Measurements from ENCODE around the gene COL4A2. TPM values are rescaled to one million over a fixed set of nuclear protein-coding genes. Genes with fewer than 3 reads are reported as not detected.

The COL4A2 gene
- total and polyA plus RNA-seq, 2 donors (not counting 1 experiment from before 2014, with no cell fraction given): 0.17 TPM; not detected in 1

DNA sequence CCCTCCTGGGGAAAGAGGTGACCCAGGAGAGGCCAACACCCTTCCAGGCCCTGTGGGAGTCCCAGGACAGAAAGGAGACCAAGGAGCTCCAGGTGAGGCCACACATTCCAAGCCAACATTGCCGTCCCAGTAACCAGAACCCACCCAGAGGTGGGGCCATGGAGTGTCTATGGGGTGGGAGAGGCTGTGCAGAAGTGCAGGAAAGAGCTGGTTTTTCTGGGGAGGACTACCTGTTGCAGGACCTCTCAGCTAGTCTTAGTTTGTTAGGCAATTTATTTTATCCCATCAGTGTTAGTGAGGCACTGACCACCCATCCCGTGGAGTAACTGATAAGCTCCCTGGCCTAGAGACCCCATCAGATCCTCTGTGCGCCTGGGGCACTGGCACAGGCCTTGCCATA lies 188.3 kb downstream of the COL4A2 start:
- no peak for ATAC-seq (ENCODE audit: low read depth)
- H3K9me3 Mint-ChIP-seq (ENCODE audit: insufficient read depth): peaks cover 6% of the 10 kb centered on the region
- Histone ChIP-seq H3K79me2 (ENCODE audit: control insufficient read depth, insufficient read depth, low read length) (no peaks in the 10 kb centered on the region), H3K27me3 (replicated peaks in 1 of 4; ENCODE audit: control extremely low read depth in 1 of 4, control insufficient read depth in 3 of 4, insufficient read depth in 4 of 4, low read length in 3 of 4) (peaks cover 0 to 3% (median 0%) of the 10 kb centered on the region in 4 experiments), H3K4me2 (replicated peaks; ENCODE audit: low read depth, low read length, poor library complexity, severe bottlenecking) (no peak overlapping the region), H4K20me1 (ENCODE audit: control insufficient read depth, insufficient read depth, low read length, poor library complexity, severe bottlenecking) (no peaks in the 10 kb centered on the region), H3K36me3 (replicated peaks in 1 of 2; ENCODE audit: control extremely low read depth in 1 of 2, control insufficient read depth in 1 of 2, extremely low read depth in 1 of 2, insufficient read depth in 2 of 2, low read length in 1 of 2) (no peaks in the 10 kb centered on the region), H3K4me3 (ENCODE audit: control extremely low read depth in 1 of 5, extremely low read depth in 1 of 5, insufficient read depth in 1 of 5, low read depth in 2 of 5, low read length in 4 of 5) (no peak overlapping the region), H3K9me3 (ENCODE audit: control extremely low read depth in 1 of 3, control insufficient read depth in 2 of 3, insufficient read depth in 1 of 3, low read length in 2 of 3) (peaks cover 0 to 5% (median under 1%) of the 10 kb centered on the region in 3 donors), H3K4me1 (ENCODE audit: control insufficient read depth in 2 of 2, insufficient read depth in 2 of 2, low read length in 2 of 2) (peaks cover 0 to 4% of the 10 kb centered on the region in 2 donors), H3K9ac (ENCODE audit: low read length) (no peak overlapping the region), H2AFZ (ENCODE audit: insufficient read depth, low read depth, low read length, poor library complexity, severe bottlenecking) (no peak overlapping the region), H3K27ac (ENCODE audit: low read length in 2 of 2) (no peak overlapping the region)
- WGBS (ENCODE audit: insufficient coverage): 100% methylated on average over 2 of the region's 3 CpGs
- H3K4me1 Mint-ChIP-seq: no peaks in the 10 kb centered on the region
- H3K4me3 Mint-ChIP-seq: no peak overlapping the region
- no peaks in the 10 kb centered on the region for H3K27me3 Mint-ChIP-seq
- DNase-seq: no peak
- TF ChIP-seq EZH2 (IDR thresholded peaks at IDR 0.05; ENCODE audit: borderline replicate concordance, insufficient read depth, low read depth, low read length, poor library complexity, severe bottlenecking): no peak
- TF ChIP-seq, protein P1, sequence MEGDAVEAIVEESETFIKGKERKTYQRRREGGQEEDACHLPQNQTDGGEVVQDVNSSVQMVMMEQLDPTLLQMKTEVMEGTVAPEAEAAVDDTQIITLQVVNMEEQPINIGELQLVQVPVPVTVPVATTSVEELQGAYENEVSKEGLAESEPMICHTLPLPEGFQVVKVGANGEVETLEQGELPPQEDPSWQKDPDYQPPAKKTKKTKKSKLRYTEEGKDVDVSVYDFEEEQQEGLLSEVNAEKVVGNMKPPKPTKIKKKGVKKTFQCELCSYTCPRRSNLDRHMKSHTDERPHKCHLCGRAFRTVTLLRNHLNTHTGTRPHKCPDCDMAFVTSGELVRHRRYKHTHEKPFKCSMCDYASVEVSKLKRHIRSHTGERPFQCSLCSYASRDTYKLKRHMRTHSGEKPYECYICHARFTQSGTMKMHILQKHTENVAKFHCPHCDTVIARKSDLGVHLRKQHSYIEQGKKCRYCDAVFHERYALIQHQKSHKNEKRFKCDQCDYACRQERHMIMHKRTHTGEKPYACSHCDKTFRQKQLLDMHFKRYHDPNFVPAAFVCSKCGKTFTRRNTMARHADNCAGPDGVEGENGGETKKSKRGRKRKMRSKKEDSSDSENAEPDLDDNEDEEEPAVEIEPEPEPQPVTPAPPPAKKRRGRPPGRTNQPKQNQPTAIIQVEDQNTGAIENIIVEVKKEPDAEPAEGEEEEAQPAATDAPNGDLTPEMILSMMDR (IDR thresholded peaks at IDR 0.05): no peak
- ChIA-PET POLR2A (no interaction called here), CTCF (no interaction called here)
- no peak overlapping the region for H3K27ac Mint-ChIP-seq
- intact Hi-C loops (cut with micrococcal nuclease): no loop called here

DNA sequence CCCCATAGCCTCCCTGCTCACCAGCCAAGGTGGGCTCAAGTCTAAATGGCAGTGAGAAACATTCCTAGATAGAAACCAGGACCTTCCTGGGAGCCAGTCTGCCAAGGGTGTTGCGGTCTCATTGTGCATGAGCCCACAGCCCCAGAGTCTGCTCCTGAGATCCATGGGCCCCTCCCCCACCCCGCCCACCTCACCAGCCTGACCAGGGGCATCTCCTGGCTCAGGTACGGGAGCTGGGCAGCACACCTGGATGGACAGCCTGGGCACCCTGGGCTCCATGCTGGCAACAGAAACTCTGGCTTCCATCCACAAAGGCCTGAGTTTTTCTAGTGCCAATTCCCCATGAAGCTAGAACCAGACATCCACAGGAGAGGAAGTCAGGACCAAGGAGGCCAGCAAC lies 188.8 kb downstream of the COL4A2 start:
- intact Hi-C loops (cut with micrococcal nuclease): no loop called here
- 93% methylated on average over 3 of the region's 3 CpGs for WGBS (ENCODE audit: insufficient coverage)
- no peak for DNase-seq

More for the DNA sequence above, 188.8 kb downstream of the COL4A2 start:
- TF ChIP-seq EZH2 (IDR thresholded peaks at IDR 0.05; ENCODE audit: borderline replicate concordance, insufficient read depth, low read depth, low read length, poor library complexity, severe bottlenecking): no peak
- TF ChIP-seq, protein P1 (IDR thresholded peaks at IDR 0.05): no peak
- Histone ChIP-seq H2AFZ (ENCODE audit: insufficient read depth, low read depth, low read length, poor library complexity, severe bottlenecking) (no peak overlapping the region), H3K27ac (ENCODE audit: low read length in 2 of 2) (no peak overlapping the region), H3K9me3 (ENCODE audit: control extremely low read depth in 1 of 3, control insufficient read depth in 2 of 3, insufficient read depth in 1 of 3, low read length in 2 of 3) (peaks cover 1 to 6% (median 3%) of the 10 kb centered on the region in 3 donors), H3K79me2 (ENCODE audit: control insufficient read depth, insufficient read depth, low read length) (no peaks in the 10 kb centered on the region), H3K9ac (ENCODE audit: low read length) (no peak overlapping the region), H4K20me1 (ENCODE audit: control insufficient read depth, insufficient read depth, low read length, poor library complexity, severe bottlenecking) (no peaks in the 10 kb centered on the region), H3K36me3 (replicated peaks in 1 of 2; ENCODE audit: control extremely low read depth in 1 of 2, control insufficient read depth in 1 of 2, extremely low read depth in 1 of 2, insufficient read depth in 2 of 2, low read length in 1 of 2) (no peaks in the 10 kb centered on the region), H3K27me3 (replicated peaks in 1 of 4; ENCODE audit: control extremely low read depth in 1 of 4, control insufficient read depth in 3 of 4, insufficient read depth in 4 of 4, low read length in 3 of 4) (peaks cover 0 to 4% (median 0%) of the 10 kb centered on the region in 4 experiments), H3K4me2 (replicated peaks; ENCODE audit: low read depth, low read length, poor library complexity, severe bottlenecking) (no peak overlapping the region), H3K4me1 (ENCODE audit: control insufficient read depth in 2 of 2, insufficient read depth in 2 of 2, low read length in 2 of 2) (peaks cover 0 to 4% of the 10 kb centered on the region in 2 donors), H3K4me3 (ENCODE audit: control extremely low read depth in 1 of 5, extremely low read depth in 1 of 5, insufficient read depth in 1 of 5, low read depth in 2 of 5, low read length in 4 of 5) (no peak overlapping the region)
- ATAC-seq (ENCODE audit: low read depth): no peak
- no peaks in the 10 kb centered on the region for H3K4me1 Mint-ChIP-seq
- CTCF ChIA-PET: no interaction called here
- H3K27me3 Mint-ChIP-seq: peaks cover 3% of the 10 kb centered on the region
- POLR2A ChIA-PET: no interaction called here
- H3K4me3 Mint-ChIP-seq: no peak overlapping the region
- no peak overlapping the region for H3K27ac Mint-ChIP-seq
- H3K9me3 Mint-ChIP-seq (ENCODE audit: insufficient read depth): peaks cover 10% of the 10 kb centered on the region

Measured in B cell (primary cell).